NCI-H1930 (cell line): ENCODE measurements around the gene RAET1E.
"Not testable (repeated sequence)": the region's sequence is repeated elsewhere in the genome, so short reads cannot be mapped to it uniquely, and the experiment has no call there.

Experiments
- DNase-seq, 2 experiments: peaks; one replicate each; lab custom pipeline; 2025; lab: John Stamatoyannopoulos, UW

Gene RAET1E

DNA sequence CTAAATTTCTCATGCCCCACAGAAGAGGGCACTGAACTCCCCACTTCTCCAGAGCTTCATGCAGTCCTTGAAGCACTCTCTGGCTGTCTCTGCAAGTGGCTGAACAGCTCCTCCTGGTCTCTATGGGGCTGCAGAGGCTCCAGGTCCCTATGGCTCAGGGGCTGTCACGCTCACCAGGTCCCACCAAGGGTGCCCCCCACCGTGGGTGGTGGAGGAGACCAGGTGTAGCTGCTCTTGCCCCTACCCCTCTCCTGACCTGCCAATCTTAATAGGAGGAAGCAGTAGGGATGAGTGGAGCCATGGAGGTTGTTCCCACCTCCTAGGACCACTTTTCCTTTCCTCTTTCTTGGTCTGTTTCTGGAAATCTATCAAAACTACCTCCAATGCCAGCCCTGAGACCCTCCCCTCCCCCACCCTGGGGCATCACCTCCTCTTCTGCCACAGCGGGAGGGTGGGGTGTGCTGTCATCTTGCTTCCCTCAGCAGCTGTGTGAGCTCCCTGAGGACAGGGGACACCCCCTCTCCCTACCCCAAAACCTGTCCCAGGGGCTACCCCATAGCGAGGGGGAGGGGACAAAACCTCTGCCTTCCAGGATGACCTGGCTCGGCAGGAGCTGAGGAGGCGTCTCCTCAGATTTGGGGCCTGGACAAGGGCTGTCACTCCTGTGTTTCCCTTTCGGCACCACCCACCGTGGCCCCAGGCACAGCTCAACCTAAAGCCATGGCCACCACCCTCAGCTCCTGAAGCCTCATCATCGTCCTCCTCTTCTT, 12.0 kb upstream of the RAET1E start:
- no peak for DNase-seq

DNA sequence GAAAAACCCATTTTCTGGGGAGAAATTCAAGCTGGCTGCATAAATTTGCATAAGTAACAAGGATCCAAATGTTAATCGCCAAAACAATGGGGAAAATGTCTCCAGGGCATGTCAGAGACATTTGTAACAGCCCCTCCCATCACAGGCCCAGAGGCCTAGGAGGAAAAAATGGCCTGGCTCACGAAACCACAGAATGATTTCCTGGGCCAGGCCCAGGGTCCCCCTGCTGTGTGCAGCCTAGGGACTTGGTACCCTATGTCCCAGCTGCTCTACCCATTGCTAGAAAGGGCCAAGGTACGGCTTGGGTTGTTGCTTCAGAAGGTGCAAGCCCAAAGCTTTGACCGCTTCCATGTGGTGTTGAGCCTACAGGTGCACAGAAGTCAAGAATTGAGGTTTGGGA, 10.6 kb upstream of the RAET1E start:
- DNase-seq = not testable (repeated sequence)

DNA sequence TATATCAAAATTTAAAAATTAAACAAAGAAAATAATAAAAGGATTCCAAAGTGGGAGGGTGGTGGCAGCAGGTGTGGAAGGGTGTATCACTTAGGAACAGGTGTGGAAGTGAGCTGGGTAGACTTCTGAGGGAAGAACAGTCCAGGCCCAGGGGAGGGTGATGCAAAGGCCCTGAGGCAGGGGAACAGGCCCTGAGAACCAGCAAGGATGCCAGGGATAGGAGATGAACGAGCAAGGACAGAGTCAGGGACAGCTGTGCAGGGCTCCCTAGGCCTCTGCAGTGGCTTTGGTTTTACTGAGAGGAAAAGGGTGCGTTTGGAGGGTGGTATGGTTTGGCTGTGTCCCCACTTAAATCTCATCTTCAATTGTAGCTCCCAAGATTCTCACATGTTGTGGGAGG, 9.4 kb upstream of the RAET1E start:
- no peak for DNase-seq

DNA sequence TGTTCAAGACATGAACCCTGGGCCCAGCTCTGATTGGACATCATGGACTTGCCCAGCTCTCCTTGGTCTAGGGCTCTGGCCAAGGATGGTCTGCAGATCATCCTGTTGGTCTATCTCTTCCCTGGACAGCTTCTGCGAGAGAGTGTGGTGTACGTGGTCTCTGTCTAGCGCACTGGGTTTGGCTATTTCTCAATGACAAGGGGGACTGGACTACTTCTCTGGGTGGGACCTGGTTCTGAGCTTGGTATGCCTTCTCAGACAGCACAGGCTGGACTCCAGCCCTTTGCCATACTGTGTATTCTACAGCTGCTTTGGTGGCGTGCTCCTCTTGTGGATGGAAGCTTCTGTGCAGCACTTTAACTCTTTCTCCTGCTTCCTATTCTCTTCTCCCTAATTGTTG, 8.5 kb upstream of the RAET1E start:
- no peak for DNase-seq

DNA sequence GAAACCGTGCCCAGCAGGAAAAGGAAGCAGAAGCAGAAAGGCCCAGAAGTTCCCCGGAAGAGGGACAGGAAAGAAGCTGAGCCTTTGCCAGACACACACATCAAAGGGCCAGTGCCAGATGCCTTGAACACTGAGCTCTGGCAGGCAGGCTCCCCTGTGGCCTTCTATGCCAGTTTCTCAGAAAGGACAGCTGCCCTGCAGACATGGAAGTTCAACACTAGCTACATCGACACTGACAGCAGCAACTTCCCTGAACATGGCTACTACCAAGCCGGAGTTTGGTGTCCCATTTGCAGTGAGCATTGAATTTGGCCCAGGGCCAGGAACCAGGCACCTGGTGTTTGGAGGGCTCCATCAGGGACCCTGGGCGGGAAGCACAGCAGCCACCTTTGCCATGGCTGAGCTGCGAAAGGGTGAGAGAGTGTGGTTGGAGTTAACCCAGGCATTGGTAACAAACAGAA, 8.0 kb upstream of the RAET1E start:
- no peak for DNase-seq

DNA sequence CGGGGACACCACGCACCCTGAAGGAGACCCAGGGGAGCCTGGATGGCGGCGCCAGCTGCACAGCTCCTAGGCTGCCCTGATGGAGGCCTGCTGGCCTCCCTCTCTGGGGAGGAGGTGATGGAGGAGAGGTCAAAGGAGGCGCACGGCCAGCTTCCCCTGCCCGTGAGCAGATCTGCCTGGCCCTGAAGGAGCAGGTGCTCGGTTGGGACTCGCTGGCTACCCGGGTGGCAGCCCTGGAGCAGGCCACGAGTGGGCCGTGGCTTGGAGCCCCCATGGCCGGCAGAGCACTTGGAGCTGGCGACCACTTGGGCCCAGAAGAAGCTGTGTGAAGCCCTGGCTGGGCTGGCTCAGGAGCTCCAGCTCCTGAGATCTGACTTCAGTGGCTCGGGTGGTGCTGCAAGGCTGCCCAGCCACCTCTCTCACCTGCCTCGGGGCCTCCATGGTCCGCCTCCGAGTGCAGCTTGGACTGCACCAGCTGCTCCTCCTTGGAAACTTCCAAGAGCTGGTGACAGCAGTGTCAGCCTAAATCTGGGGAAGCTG, 7.5 kb upstream of the RAET1E start:
- no peak for DNase-seq

DNA sequence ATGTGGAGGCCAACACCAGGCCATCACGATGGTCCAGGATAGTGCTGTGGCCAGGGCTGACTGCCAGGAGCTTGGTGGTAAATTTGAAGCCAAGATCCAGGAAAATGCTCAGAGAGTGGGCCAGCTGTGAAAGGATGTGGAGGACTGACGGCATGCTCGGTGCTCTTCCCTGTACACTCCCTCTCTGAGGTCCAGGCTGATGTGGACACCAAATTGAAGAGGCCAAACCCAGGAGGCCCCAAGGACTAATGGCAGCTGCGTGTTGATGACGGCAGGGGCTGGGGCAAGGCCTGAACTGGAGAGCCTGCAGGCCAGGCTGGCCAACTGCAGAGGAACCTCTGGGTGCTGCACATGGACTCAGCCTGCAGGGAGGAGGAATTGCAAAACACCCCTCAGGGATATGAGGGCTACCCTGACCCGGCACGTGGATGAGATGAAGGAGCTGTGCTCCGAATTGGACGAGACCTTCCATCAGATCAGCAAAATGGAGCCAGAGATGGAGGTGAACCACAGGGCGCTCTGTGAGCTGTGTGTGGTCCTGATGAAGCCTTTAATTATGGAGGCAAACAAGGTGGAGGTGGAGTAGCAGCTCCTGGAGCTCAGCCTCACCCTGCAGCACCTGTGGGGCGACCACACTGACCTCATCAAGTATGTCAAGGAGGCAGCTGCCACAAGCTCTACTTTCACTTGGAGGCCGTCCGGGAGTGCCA, 6.9 kb upstream of the RAET1E start:
- no peak for DNase-seq

DNA sequence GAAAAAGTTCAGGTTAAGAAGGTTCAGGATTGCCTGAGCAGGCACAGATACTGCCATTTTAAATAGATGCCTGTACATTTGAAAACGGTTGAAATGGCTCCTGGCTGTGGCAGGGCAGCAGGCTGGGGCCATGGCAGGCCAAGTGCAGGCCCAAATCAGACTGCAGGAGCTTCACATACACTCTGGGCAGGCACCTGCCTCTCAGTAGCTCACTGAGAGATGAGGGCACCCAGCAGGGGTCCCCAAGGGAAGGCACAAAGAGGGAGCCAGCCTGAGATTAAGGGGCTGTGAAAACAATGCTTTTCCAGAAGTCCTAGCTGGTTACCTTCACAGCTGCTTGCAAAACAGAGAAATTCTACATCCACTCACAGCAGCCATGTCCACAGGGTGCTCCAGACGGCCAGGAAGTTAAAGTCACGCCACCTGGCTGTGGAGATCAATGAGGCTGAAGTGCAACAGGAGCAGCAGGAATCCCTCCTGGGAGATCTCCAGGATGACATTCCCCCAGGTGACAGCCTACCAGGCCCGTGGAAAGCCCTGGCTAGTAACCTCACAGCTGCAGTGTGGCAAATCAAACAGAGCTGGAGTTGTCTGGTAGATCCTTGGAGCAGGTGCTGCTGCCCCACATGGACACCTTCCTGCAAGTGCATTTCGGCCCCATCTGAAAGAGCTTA, 6.2 kb upstream of the RAET1E start:
- DNase-seq = no peak

DNA sequence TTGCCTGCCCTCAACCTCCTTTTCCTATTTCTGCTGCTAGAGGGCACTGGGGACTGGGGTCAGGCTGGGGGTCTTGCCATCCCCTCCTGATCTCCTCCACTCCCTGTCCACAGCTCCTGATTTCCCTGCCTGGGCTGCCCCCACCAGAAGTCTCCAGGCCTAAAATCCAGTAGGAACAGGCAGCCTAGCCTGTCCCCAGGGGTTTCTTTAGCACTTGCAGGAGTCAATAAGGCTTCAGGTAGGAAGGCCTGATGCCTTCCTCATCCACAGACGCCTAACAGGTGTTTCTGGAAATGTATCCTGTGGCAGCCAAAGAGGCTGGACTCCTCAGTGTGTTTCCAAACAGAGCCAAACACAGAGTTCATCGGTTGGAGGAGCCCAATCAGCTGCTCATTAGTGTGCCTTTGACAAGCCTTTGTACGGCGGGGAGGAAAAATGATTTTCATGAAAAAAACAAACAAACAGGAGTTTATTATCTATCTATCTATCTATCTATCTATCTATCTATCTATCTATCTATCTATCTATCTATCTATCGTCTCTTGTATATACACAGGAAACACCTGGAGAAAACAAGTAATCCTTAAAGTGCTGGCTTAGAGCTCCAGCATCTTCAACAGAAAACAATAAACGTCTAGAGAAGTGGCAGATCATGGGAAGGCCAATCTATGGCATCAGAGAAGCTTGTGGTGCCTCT, 3.7 kb upstream of the RAET1E start:
- no peak for DNase-seq

DNA sequence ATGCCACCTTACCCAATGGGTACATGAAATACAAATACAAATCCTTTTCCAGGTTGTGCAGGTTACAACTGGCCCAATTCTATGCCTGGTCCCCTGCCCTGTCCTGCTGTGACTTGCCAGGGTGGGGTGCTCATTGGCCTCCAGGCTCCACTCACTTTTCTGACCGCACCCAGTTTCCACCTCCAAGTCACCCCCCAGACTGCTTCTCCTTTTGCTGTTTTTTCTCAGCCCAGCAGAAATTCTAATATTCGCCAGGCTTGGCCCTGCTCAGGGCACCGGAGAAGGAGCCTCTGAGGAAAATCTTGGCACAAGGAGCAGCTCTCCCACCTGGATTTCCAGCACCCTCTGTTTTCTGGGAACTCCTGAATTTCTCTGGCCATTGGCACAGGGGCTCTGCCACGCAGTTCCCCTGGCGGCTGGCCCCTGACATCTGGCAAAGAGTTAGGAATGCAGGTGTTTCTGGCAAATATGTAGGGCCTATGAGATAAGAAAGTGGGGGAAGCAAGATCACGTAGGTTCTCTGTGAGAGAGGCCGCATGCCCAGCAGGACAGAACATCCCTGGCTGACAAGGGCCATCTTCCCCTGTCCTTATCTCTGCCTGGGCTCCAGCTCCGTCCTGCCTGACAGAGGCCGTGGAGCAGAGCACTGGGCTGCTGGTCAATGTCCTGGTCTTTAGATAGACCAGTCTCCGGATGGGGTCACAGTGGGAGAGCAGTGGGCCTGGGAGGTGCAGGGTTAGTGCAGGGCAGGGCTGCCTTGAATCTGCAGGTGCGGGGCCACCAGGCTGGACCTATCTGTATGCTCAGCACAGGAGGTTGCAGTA, 2.9 kb upstream of the RAET1E start:
- no peak for DNase-seq

DNA sequence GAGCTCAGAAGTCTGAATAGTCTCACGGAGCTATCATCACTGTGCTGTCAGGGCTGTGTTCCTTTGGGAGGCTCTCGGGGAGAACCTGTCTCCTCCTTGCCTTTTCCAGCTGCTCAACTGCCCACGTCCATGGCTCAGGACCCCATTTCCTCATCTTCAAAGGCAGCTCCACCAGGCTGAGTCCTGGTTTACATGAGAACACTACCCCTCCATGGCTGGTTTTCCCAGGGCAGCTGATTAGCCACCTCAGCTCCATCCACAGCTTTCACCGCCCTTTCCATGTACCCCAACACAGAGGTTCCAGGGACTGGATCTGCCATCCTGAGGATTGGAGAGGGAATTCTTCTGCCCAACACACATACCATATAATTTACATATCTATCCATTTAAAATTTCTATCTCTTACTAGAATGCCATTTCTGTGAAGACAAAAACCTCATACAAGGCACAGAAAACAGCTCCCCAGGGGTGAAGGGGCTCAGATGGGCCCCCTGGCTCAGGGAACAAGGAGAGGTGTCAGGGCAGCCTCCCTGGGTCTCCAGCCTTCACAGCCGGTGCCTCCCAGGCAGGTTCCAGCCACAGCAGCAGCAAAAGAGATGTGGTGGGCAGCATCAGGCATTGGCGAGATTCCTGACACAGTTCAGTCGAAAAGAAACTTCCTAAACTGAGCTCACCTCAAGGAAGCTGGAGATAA, 2.2 kb upstream of the RAET1E start:
- no peak for DNase-seq

DNA sequence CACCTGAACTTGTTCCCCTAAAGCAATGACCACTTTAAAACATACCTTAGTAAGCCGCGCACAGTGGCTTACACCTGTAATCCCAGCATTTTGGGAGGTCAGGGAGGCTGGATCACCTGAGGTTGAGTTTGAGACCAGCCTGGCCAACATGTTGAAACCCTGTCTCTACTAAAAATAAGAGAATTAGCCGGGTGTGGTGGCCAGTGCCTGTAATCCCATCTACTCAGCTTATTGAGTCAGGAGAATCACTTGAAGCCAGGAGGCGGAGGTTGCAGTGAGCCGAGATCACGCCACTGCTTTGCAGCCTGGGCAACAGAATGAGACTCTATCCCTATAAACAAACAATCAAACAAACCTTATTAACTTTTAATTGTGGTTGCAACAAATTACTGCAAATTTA, 1.6 kb upstream of the RAET1E start:
- DNase-seq = no peak

DNA sequence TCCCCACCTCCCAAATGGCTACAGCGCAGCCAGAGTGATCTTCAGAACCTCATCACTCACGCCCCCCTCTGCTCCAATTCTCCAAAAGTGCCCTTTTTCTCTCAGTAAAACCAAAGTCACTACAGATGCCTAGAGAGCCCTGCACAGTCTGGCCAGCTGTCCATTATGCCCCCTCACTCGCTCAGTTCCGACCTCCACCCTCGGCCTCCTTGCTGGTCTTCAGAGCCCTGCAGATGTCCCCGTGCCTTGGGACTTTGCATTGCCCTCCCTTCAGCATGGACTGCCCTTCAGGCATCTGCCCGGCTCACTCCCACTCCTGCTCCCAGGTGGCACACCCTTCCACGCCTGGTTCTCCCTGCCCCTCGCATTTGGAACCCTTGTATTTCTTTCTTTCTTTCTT, 1.1 kb upstream of the RAET1E start:
- DNase-seq = no peak

DNA sequence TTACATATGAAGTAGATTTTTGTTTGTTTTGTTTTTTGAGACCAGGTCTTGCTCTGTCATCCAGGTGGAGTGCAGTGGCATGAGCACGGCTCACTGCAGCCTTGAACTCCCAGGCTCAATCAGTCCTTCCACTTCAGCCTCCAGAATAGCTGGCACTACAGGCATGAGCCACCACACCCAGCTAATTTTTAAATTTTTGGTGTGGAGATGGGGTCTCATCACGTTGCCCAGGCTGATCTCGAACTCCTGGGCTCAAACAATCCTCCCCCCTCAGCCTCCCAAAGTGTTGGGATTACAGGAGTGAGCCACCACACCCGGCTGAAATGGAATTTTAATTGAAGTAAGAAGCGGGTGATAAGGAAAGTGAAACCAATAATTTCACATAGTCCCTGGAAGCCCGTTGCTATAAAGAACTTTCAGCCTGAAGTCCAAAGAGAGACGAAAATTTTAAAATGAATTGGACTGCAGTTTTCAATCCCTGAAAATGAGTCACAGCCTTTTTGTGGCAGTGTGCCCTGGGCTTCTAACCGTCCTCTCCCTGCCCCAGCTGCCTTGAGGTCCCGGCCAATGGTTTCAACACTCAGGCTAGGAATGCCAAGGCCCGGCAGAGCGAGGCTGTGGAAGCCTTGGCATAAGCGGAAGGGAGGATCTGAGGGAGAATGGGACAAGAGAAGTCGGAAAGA, 757 bp downstream of the RAET1E start:
- DNase-seq = no peak

DNA sequence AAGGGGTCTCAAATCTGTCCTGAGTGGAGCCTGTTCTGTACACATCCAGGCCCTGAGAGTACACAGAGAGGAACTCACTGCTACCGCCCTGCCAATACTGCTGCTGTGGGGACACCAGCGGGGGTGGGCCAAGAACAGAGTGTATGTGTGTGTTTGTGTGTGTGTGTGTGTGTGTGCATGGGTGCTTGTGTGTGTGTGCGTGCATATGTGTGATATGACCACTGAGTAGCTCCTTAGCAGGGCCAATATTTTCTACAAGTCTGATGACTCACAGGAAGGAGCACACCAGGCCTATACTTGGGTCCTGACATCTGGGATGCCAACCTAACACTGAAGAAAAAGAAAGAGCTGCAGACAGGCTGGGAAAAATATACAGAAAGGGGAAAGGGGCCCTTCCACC, 1.4 kb downstream of the RAET1E start:
- no peak for DNase-seq

DNA sequence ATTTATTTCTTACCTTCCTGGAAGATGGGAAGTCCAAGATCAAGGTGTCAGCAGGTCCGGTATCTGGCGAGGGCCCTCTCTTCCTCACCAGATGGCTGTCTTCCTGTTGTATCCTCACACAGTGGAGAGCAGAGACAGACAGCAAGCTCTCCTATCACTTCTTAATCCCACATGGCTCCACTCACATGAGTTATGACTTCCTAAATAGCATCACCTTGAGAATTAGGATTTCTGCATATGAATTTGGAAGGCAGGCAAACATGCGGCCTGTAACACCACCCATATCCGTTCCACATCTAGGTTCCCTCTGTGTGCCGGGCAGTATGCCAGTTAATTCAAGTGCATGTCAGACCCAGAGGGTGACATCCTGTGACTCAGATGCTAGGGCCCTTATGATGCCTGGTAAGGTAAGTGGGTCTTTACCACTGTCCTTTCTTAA, 2.1 kb downstream of the RAET1E start:
- no peak for DNase-seq

DNA sequence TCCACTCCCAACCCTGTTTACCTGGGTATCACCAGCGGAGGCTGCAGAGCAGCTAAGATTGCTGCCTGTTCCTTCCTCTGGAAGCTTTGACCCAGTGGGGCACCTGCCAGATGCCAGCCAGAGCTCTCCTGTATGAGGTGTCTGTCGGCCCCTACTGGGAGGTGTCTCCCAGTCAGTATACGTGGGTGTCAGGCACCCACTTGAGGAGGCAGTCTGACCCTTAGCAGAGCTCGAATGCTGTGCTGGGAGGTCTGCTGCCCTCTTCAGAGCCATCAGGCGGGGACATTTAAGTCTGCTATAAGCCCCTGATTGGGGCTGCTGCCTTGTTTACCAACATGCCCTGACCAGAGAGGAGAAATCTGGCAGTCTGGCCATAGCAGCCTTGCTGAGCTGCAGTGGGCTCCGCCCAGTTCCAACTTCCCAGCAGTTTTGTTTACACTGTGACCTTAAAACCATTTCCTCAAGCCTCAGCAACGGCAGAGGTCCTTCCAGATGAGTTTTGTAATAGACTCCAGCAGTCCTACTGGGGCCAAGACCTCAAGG, 2.8 kb downstream of the RAET1E start:
- no peak for DNase-seq

DNA sequence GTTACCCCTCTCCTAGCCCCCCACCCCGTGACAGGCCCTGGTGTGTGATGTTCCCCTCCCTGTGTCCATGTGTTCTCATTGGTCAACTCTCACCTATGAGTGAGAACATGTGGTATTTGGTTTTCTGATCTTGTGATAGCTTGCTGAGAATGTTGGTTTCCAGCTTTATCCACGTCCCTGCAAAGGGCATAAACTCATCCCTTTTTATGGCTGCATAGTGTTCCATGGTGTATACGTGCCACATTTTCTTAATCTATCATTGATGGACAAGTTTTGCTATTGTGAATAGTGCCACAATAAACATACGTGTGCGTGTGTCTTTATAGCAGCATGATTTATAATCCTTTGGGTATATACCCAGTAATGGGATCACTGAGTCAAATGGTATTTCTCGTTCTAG, 6.0 kb downstream of the RAET1E start:
- DNase-seq = not testable (repeated sequence)

DNA sequence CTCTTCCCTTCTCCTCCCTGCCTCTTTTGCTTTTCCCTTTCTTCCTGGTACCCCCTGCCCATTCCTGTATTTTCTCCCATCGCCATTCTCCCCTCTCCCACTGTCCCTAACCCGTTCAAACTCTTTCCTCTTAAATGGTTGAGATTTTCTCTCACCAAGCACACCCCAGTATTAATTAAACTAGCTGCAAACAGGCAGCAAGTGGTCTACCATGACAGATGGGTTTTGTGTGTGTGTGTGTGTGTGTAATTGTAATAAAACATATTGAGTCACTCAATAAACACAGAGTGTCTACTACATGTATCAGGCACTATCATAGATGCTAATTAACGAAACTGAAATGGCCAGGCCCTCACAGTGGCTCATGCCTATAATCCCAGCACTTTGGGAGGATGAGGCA, 6.7 kb downstream of the RAET1E start:
- DNase-seq = no peak

DNA sequence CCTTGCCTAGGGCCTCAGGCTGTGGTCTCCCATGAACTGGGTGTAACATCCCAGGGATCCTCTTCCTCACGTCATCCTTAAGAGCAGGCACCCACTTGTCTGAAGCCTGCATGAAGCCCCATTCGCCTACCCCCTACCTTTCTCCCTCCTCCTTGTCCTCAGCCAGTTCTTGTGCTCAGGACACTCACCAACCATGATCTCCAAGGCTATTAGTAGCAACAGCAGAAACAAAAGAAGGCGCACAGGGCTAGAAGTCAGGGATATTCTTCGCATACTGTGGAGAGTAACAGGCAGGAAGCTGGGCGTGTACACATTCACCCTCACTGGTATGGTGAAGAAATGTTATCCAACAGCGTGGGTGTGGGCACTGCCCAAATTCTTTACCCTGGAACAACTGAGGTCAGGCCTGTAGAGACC, 7.3 kb downstream of the RAET1E start:
- DNase-seq = no peak
